Type B pancreatic cell (in vitro differentiated cells): ENCODE measurements around the gene NR2E3. TPM values are rescaled to one million over a fixed set of nuclear protein-coding genes. Genes with fewer than 3 reads are reported as not detected.
A peak's percentile ranks its signal among the peaks of the same experiment; 100 is the strongest.

Experiments
- DNase-seq: peaks from one replicate; pipeline ENCODE4 v3.0.0; 2021; ENCODE audit warnings: mixed read lengths; ENCODE audit not compliant: unreplicated experiment; ENCODE audit errors: extremely low spot score
- H3K27ac Mint-ChIP-seq: 2 replicates; pipeline ENCODE4 v1.8.0; 2021; ENCODE audit warnings: mild to moderate bottlenecking, mixed read lengths
- H3K27me3 Mint-ChIP-seq: 2 replicates; pipeline ENCODE4 v1.8.0; 2021; ENCODE audit warnings: mixed read lengths
- H3K36me3 Mint-ChIP-seq: 2 replicates; pipeline ENCODE4 v1.8.0; 2021; ENCODE audit warnings: mixed read lengths
- H3K4me1 Mint-ChIP-seq: one replicate; pipeline ENCODE4 v1.8.0; 2021; ENCODE audit warnings: mixed read lengths; ENCODE audit not compliant: unreplicated experiment
- H3K4me3 Mint-ChIP-seq: 2 replicates; pipeline ENCODE4 v1.8.0; 2021; ENCODE audit warnings: mild to moderate bottlenecking, mixed read lengths
- H3K9me3 Mint-ChIP-seq: 2 replicates; pipeline ENCODE4 v1.8.0; 2021; ENCODE audit warnings: mixed read lengths
- CTCF ChIP-seq: fragments of 200-600 bp; sonication (generic); conservative IDR thresholded peaks from 2 replicates; pipeline ENCODE4 v1.5.0; 2021; ENCODE audit warnings: antibody characterized with exemption, mild to moderate bottlenecking
- long read RNA-seq: library from polyadenylated mRNA; unstranded; transcript quantifications from one replicate; pipeline ENCODE4 v2.0.0, GENCODE V29; 2020
- total RNA-seq: library from RNA; stranded (reverse); gene quantifications from 2 replicates; pipeline ENCODE4 v1.2.1, GENCODE V29; 2021; ENCODE audit warnings: low replicate concordance

NR2E3 gene
- total RNA-seq, result 0.38 and 0.94 TPM in 2 replicates
- long read RNA-seq, result 0 reads

GRCh38 chr15:71810256-71811035 lies at the start of gene NR2E3:
Gene NR2E3, plus strand, starts transcription at chr15:71810554. Its CDS starts 190 bp downstream, at chr15:71810744.
- Mint-ChIP-seq H3K27me3 (no peaks in the 10 kb centered on the region), H3K9me3 (no peaks in the 10 kb centered on the region), H3K27ac (no peak within 1 kb of the TSS), H3K4me1 (peaks cover 26% of the 10 kb centered on the region), H3K4me3 (no peak within 1 kb of the TSS), H3K36me3 (no peaks in the 10 kb centered on the region)
- TF ChIP-seq CTCF, result no peak
- no peak for DNase-seq

- Mint-ChIP-seq H3K9me3 (peaks cover 14% of the 10 kb centered on the region), H3K4me1 (peaks cover 4% of the 10 kb centered on the region), H3K36me3 (peaks cover 33% of the 10 kb centered on the region), H3K27ac (no peak overlapping the region), H3K4me3 (no peak overlapping the region), H3K27me3 (no peaks in the 10 kb centered on the region)
- DNase-seq, result no peak
- no peak for TF ChIP-seq CTCF
These were observed 49.5 kb upstream of the NR2E3 start for GRCh38 chr15:71760852-71761251.

- H3K27ac Mint-ChIP-seq, result peak overlapping the region; percentile 16
- peaks cover 14% of the 10 kb centered on the region for H3K9me3 Mint-ChIP-seq
- H3K4me3 Mint-ChIP-seq, result no peak overlapping the region
- H3K27me3 Mint-ChIP-seq, result no peaks in the 10 kb centered on the region
- no peak for TF ChIP-seq CTCF
- DNase-seq, result no peak
- peaks cover 4% of the 10 kb centered on the region for H3K4me1 Mint-ChIP-seq
- peaks cover 36% of the 10 kb centered on the region for H3K36me3 Mint-ChIP-seq
These were observed 48.7 kb upstream of the NR2E3 start for GRCh38 chr15:71761649-71762048.

GRCh38 chr15:71768184-71768583 lies 42.2 kb upstream of the NR2E3 start:
- no peak overlapping the region for H3K4me3 Mint-ChIP-seq
- no peak overlapping the region for H3K27ac Mint-ChIP-seq
- TF ChIP-seq CTCF, result no peak

GRCh38 chr15:71773206-71773859 lies 37.0 kb upstream of the NR2E3 start:
- no peaks in the 10 kb centered on the region for H3K27me3 Mint-ChIP-seq
- no peak for DNase-seq
- H3K4me3 Mint-ChIP-seq, result no peak overlapping the region

More at GRCh38 chr15:71768184-71768583, 42.2 kb upstream of the NR2E3 start:
- no peaks in the 10 kb centered on the region for H3K27me3 Mint-ChIP-seq
- H3K4me1 Mint-ChIP-seq, result no peaks in the 10 kb centered on the region
- no peaks in the 10 kb centered on the region for H3K9me3 Mint-ChIP-seq
- H3K36me3 Mint-ChIP-seq, result peaks cover 31% of the 10 kb centered on the region
- no peak for DNase-seq

More at GRCh38 chr15:71773206-71773859, 37.0 kb upstream of the NR2E3 start:
- H3K4me1 Mint-ChIP-seq, result no peaks in the 10 kb centered on the region
- no peaks in the 10 kb centered on the region for H3K9me3 Mint-ChIP-seq
- peaks cover 14% of the 10 kb centered on the region for H3K36me3 Mint-ChIP-seq
- TF ChIP-seq CTCF, result no peak
- H3K27ac Mint-ChIP-seq, result no peak overlapping the region
